K562 (cell line): ENCODE data around the gene GALNS. TPM values are rescaled to one million over a fixed set of nuclear protein-coding genes. Genes with fewer than 3 reads are reported as not detected.
A peak's percentile ranks its signal among the peaks of the same experiment; 100 is the strongest.

Experiments used
- ARID1B ChIP-seq: fragments of 450-650 bp; IDR thresholded peaks from 2 replicates; pipeline ENCODE4 v1.6.1; 2016; ENCODE audit warnings: antibody characterized with exemption, mild to moderate bottlenecking, inconsistent platforms
- E2F3 ChIP-seq: fragments of 250-450 bp; sonication (Bioruptor Pico); IDR thresholded peaks from 2 replicates; pipeline ENCODE4 v1.4.0; 2020; ENCODE audit warnings: mild to moderate bottlenecking
- EWSR1 ChIP-seq: fragments of 450-650 bp; IDR thresholded peaks from 2 replicates; pipeline ENCODE4 v1.6.1; 2018; ENCODE audit warnings: borderline replicate concordance, mild to moderate bottlenecking, low read depth, moderate library complexity; ENCODE audit not compliant: partially characterized antibody
- FIP1L1 ChIP-seq: fragments of 200-400 bp; formaldehyde crosslinking; IDR thresholded peaks from 2 replicates; pipeline ENCODE4 v1.6.1; 2018; ENCODE audit warnings: mild to moderate bottlenecking, low read depth, low read length; ENCODE audit not compliant: poor library complexity, severe bottlenecking
- HDAC2 ChIP-seq: fragments of 450-650 bp; IDR thresholded peaks from 2 replicates; pipeline ENCODE4 v1.6.1; 2016; ENCODE audit warnings: mild to moderate bottlenecking
- HDGF ChIP-seq: fragments of 450-650 bp; IDR thresholded peaks from 2 replicates; pipeline ENCODE4 v1.6.1; 2016
- KAT7 ChIP-seq: sonication (generic); formaldehyde crosslinking; IDR thresholded peaks from 2 replicates; pipeline ENCODE4 v1.8.0; 2022; ENCODE audit warnings: missing genetic modification reagents, mild to moderate bottlenecking, borderline replicate concordance
- MCM5 ChIP-seq: fragments of 450-650 bp; IDR thresholded peaks from 2 replicates; pipeline ENCODE4 v1.6.1; 2016; ENCODE audit warnings: low read depth
- MYNN ChIP-seq, 2 experiments: sonication (generic); formaldehyde crosslinking in 1 of 2; IDR thresholded peaks; 2 replicates each; pipeline versions ENCODE4 v1.5.0 to v1.6.1; 2016 to 2020; ENCODE audit warnings: antibody characterized with exemption in 1 of 2, missing genetic modification reagents in 1 of 2
- RCOR1 ChIP-seq, 2 experiments: IDR thresholded peaks; 2 replicates each; pipeline ENCODE4 v1.6.1; 2012; ENCODE audit warnings: low read depth in 2 of 2, low read length in 2 of 2, borderline replicate concordance in 1 of 2, improper control_type of control experiment in 1 of 2
- RFX1 ChIP-seq: fragments of 450-650 bp; IDR thresholded peaks from 2 replicates; pipeline ENCODE4 v1.6.1; 2016; ENCODE audit warnings: mild to moderate bottlenecking, moderate library complexity
- SAP30 ChIP-seq: fragments of 200-600 bp; sonication (generic); IDR thresholded peaks from 2 replicates; pipeline ENCODE4 v1.6.1; 2012; ENCODE audit warnings: borderline replicate concordance, low read depth, mild to moderate bottlenecking, moderate library complexity, low read length, control low read depth, inconsistent platforms; ENCODE audit not compliant: insufficient read depth, poor library complexity, severe bottlenecking
- SMARCA4 ChIP-seq: fragments of 450-650 bp; IDR thresholded peaks from 2 replicates; pipeline ENCODE4 v1.6.1; 2016
- SNRNP70 ChIP-seq: fragments of 200-400 bp; formaldehyde crosslinking; optimal IDR thresholded peaks from 2 replicates; pipeline ENCODE3; 2017; ENCODE audit warnings: low read depth, low read length
- TARDBP ChIP-seq: fragments of 450-650 bp; IDR thresholded peaks from 2 replicates; pipeline ENCODE4 v1.6.1; 2016
- ZFX ChIP-seq: sonication (generic); formaldehyde crosslinking; IDR thresholded peaks from 2 replicates; pipeline ENCODE4 v1.8.0; 2022; ENCODE audit warnings: mild to moderate bottlenecking, missing genetic modification reagents, moderate library complexity
- ZKSCAN3 ChIP-seq: fragments of 250-450 bp; sonication (Bioruptor Pico); IDR thresholded peaks from 2 replicates; pipeline ENCODE4 v1.4.0; 2020
- ZNF282 ChIP-seq: sonication (generic); formaldehyde crosslinking; IDR thresholded peaks from 2 replicates; pipeline ENCODE4 v1.8.1; 2023; ENCODE audit warnings: missing genetic modification reagents
- ZNF384 ChIP-seq: IDR thresholded peaks from 2 replicates; pipeline ENCODE4 v1.6.1; 2012; ENCODE audit warnings: low read depth, low read length, improper control_type of control experiment
- ZNF583 ChIP-seq: fragments of 250-450 bp; sonication (Bioruptor Pico); IDR thresholded peaks from 2 replicates; pipeline ENCODE4 v1.4.0; 2020
- ZNF707 ChIP-seq: fragments of 250-450 bp; sonication (Bioruptor Pico); conservative IDR thresholded peaks from 2 replicates; pipeline ENCODE4 v1.8.0; 2022; ENCODE audit warnings: inconsistent platforms, mild to moderate bottlenecking, moderate library complexity
- ZNF830 ChIP-seq: fragments of 250-450 bp; sonication (Bioruptor Pico); IDR thresholded peaks from 2 replicates; pipeline ENCODE4 v1.5.0; 2021; ENCODE audit warnings: mild to moderate bottlenecking
- polyA plus RNA-seq, 8 experiments: library from polyadenylated mRNA; depleted of rRNA in 4 of 8; stranded (reverse) in 5 of 8; unstranded in 3 of 8; fragments of >200 nt; fragmentation: Nextera tagmentation in 2 of 8; fragmentation: Illumina TruSeq in 1 of 8; extraction: Ambion mirVana in 2 of 8; extraction: Trizol in 1 of 8; gene quantifications; 2 replicates each; pipeline versions ENCODE4 v1.2.1 to v1.2.3, GENCODE V29; 2011 to 2014; ENCODE audit warnings: inconsistent platforms in 1 of 8, missing spikeins in 1 of 8
- total RNA-seq, 7 experiments: library from RNA; depleted of rRNA in 6 of 7; stranded (reverse); fragments of >200 nt in 6 of 7; fragmentation: Illumina TruSeq in 2 of 7; extraction: Trizol in 2 of 7; gene quantifications; 2 replicates each; pipeline versions ENCODE4 v1.2.1 to v1.2.3, GENCODE V29; 2011 to 2021; ENCODE audit warnings: low replicate concordance in 1 of 7
- TF ChIP-seq, protein P1 (sequence below): fragments of 250-450 bp; sonication (Bioruptor Pico); IDR thresholded peaks from 2 replicates; pipeline ENCODE4 v1.5.0; 2020; ENCODE audit warnings: mild to moderate bottlenecking
- TF ChIP-seq, protein P2 (sequence below): sonication (generic); formaldehyde crosslinking; IDR thresholded peaks from 2 replicates; pipeline ENCODE4 v1.8.1; 2022; ENCODE audit warnings: missing genetic modification reagents
- TF ChIP-seq, protein P3 (sequence below), 2 experiments: fragments of 450-650 bp in 1 of 2; sonication (generic) in 1 of 2; formaldehyde crosslinking in 1 of 2; IDR thresholded peaks in 1 of 2; conservative IDR thresholded peaks in 1 of 2; 2 replicates each; pipeline versions ENCODE4 v1.6.1 to v1.8.1; 2016 to 2023; ENCODE audit warnings: mild to moderate bottlenecking in 2 of 2, moderate library complexity in 2 of 2, inconsistent platforms in 1 of 2, missing genetic modification reagents in 1 of 2

The GALNS gene
- total and polyA plus RNA-seq, 9 of the 15 experiments (the other 6 are each of a cell fraction or from before 2014, with no cell fraction given), result 0.38 to 13.2 (median 4.3) TPM

DNA sequence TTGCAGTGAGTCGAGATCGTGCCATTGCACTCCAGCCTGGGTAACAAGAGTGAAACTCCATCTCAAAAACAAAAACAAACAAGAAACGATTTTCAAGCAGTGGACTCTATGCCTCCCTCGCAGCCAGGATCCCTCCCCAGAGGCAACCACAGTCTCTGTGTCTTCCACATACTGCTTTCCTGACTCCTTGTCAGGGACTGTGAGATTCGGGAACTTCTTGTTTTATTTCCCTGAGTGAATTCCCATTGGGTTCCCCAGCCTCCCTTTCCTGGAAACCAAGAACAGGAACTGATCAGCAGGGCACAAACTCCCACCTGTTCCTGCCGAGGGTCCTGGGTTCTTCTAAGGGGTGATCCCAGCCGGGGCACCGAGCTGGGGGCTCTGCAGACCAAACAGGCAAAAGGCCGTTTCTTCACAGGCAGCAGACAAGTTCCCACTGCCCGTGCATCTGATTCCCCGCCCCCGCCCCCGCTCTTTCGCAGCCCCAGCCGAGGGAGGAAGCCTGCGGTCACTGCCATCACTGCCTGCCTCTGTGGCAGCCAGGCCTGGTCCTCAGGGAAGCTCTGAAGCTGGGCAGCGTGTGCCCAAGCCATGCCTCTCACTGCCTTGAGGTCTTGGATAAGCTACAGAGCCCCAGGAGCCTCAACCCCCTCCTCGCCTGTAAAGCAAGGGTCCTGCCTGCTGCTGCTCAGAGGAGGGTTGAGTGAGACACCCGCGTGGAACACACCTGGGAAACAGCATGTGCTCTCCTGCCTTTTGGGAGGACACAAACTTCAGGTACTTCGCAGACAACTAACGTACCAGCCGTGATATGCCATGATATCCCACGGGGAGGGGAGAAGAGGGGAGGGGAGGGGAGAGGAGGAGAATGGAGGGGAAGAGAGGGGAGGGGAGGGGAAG is 66.2 kb downstream of the GALNS start (continued):
- TF ChIP-seq KAT7 (CRISPR knock-in tag) (no peak), ZNF282 (CRISPR knock-in tag) (no peak), SMARCA4 (no peak), ZNF830 (CRISPR knock-in tag) (no peak), HDGF (peak; percentile 71; the same call in 1 of the 2 replicates), MYNN (IDR thresholded peaks at IDR 0.05) (peak; percentile 74; the same call in 1 of the 2 replicates), MYNN (CRISPR knock-in tag; IDR thresholded peaks at IDR 0.05) (no peak), RFX1 (no peak), SAP30 (no peak), E2F3 (no peak), SNRNP70 (no peak), ZFX (CRISPR knock-in tag) (no peak), ZNF583 (CRISPR knock-in tag) (no peak), ARID1B (peak; percentile 42), ZNF707 (CRISPR knock-in tag) (no peak), ZNF384 (no peak), EWSR1 (no peak), ZKSCAN3 (CRISPR knock-in tag) (no peak), TARDBP (no peak), FIP1L1 (no peak), HDAC2 (no peak), MCM5 (no peak), RCOR1 (IDR thresholded peaks at IDR 0.05; ENCODE audit: borderline replicate concordance in 1 of 2, low read depth in 2 of 2, low read length in 2 of 2) (peak in 1 of 2 experiments; percentile 17; a peak in 1 of 4 replicates)
- TF ChIP-seq, protein P1, sequence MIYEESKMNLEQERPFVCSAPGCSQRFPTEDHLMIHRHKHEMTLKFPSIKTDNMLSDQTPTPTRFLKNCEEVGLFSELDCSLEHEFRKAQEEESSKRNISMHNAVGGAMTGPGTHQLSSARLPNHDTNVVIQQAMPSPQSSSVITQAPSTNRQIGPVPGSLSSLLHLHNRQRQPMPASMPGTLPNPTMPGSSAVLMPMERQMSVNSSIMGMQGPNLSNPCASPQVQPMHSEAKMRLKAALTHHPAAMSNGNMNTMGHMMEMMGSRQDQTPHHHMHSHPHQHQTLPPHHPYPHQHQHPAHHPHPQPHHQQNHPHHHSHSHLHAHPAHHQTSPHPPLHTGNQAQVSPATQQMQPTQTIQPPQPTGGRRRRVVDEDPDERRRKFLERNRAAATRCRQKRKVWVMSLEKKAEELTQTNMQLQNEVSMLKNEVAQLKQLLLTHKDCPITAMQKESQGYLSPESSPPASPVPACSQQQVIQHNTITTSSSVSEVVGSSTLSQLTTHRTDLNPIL (CRISPR knock-in tag), result no peak
- TF ChIP-seq, protein P2, sequence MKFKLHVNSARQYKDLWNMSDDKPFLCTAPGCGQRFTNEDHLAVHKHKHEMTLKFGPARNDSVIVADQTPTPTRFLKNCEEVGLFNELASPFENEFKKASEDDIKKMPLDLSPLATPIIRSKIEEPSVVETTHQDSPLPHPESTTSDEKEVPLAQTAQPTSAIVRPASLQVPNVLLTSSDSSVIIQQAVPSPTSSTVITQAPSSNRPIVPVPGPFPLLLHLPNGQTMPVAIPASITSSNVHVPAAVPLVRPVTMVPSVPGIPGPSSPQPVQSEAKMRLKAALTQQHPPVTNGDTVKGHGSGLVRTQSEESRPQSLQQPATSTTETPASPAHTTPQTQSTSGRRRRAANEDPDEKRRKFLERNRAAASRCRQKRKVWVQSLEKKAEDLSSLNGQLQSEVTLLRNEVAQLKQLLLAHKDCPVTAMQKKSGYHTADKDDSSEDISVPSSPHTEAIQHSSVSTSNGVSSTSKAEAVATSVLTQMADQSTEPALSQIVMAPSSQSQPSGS (CRISPR knock-in tag), result no peak
- TF ChIP-seq, protein P3, sequence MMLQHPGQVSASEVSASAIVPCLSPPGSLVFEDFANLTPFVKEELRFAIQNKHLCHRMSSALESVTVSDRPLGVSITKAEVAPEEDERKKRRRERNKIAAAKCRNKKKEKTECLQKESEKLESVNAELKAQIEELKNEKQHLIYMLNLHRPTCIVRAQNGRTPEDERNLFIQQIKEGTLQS (IDR thresholded peaks at IDR 0.05), result no peak
- TF ChIP-seq, protein P3 (CRISPR knock-in tag; conservative IDR thresholded peaks at IDR 0.05), result no peak
